OCI-LY1 (cell line): ENCODE results near the gene ZFHX3.

Experiments
- CTCF ChIP-seq: fragments of 200-600 bp; sonication (generic), shearing (Covaris generic); IDR thresholded peaks from 2 replicates; pipeline ENCODE4 v1.5.1; 2017; ENCODE audit warnings: mild to moderate bottlenecking, antibody characterized with exemption, low read length, moderate library complexity, mixed read lengths
- EZH2 ChIP-seq: fragments of 200-600 bp; sonication (generic), shearing (Covaris generic); IDR thresholded peaks from 2 replicates; pipeline ENCODE4 v1.8.0; 2017; ENCODE audit warnings: borderline replicate concordance, mixed run types, mild to moderate bottlenecking, antibody characterized with exemption, low read length, moderate library complexity, mixed read lengths

DNA sequence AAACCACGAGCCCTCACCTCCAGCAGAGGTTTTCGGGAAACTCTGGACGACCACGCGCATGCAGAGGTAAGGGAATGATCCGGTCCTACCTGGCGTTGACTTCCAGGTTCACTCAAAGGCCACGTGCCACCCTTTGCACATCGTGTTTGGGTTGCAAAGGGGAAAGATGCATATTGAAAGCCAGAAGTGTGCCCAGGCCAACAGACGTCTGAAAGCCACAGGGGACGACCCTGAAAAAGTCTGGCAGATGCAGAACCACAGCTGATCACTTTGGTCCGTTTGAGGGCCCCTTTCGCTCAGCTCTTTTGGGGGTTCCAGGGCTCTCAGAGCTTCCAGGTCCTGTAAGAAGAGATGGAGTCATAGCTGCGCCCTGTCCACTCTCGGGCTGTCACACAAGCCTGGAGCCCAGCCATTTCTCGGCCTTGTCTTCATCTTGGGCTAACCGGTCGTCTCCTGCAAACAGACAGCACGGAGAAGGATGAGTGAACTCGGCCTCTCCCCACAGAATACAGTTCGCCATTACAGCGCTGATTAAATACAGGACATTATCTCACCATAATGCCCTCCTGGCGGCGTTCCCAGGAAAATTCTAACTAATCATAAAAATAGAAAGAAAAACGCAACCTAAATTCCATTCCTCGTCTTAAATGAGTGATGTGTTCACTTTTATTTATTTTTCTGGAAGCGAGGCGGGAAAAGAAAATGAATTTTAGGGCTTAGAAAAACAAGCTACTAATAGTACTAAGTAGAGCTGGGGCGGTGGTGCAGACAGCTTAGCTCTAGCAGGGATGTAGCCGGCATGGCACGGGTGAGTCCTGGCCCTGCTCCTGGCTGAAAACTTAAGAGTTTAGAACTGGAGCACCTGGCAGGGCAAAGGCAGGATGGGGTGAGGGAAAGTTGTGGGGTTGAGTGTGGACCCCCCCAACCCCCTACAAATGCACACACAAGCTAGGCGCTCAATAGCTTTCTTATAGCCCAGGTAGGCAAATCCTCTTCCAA, 45.5 kb upstream of the ZFHX3 start:
- no peak for TF ChIP-seq EZH2
- no peak for TF ChIP-seq CTCF
